Neuron (in vitro differentiated cells): ENCODE results near the gene ZNF628.

Experiments used
- H2AFZ ChIP-seq: one replicate; pipeline ENCODE4 v1.6.1; 2013; ENCODE audit warnings: low read depth, mild to moderate bottlenecking, inconsistent platforms, low read length, moderate library complexity
- H3K27me3 ChIP-seq: one replicate; pipeline ENCODE4 v1.6.1; 2013; ENCODE audit warnings: low read length; ENCODE audit not compliant: insufficient read depth
- H3K36me3 ChIP-seq: one replicate; pipeline ENCODE4 v1.6.1; 2013; ENCODE audit warnings: low read length; ENCODE audit not compliant: insufficient read depth
- H3K4me1 ChIP-seq: one replicate; pipeline ENCODE4 v1.6.1; 2013; ENCODE audit warnings: low read length; ENCODE audit not compliant: insufficient read depth
- H3K4me3 ChIP-seq: 2 replicates; pipeline ENCODE4 v1.5.1; 2013; ENCODE audit warnings: mild to moderate bottlenecking, low read length, moderate library complexity
- H3K9me3 ChIP-seq: one replicate; pipeline ENCODE4 v1.6.1; 2013; ENCODE audit warnings: low read length

The ZNF628 gene

GRCh38 chr19:55478364-55478763 lies 1.9 kb downstream of the ZNF628 start:
- H3K4me1 ChIP-seq = peaks cover 19% of the 10 kb centered on the region
- H2AFZ ChIP-seq = no peak overlapping the region
- no peaks in the 10 kb centered on the region for H3K9me3 ChIP-seq
- H3K27me3 ChIP-seq = no peaks in the 10 kb centered on the region
- peaks cover 3% of the 10 kb centered on the region for H3K36me3 ChIP-seq
- no peak overlapping the region for H3K4me3 ChIP-seq

- Histone ChIP-seq H3K27me3 (no peaks in the 10 kb centered on the region), H2AFZ (no peak overlapping the region), H3K36me3 (peaks cover 3% of the 10 kb centered on the region), H3K4me3 (no peak overlapping the region), H3K9me3 (no peaks in the 10 kb centered on the region), H3K4me1 (peaks cover 20% of the 10 kb centered on the region)
Measured at GRCh38 chr19:55479045-55479444, 2.6 kb downstream of the ZNF628 start.

GRCh38 chr19:55479451-55480230 lies 3.2 kb downstream of the ZNF628 start:
- Histone ChIP-seq H3K36me3 (peaks cover 3% of the 10 kb centered on the region), H3K9me3 (no peaks in the 10 kb centered on the region), H3K4me1 (peaks cover 26% of the 10 kb centered on the region), H3K27me3 (no peaks in the 10 kb centered on the region), H3K4me3 (no peak overlapping the region), H2AFZ (no peak overlapping the region)

GRCh38 chr19:55481148-55481793 lies 4.9 kb downstream of the ZNF628 start:
- Histone ChIP-seq H2AFZ (no peak overlapping the region), H3K4me3 (no peak overlapping the region), H3K27me3 (no peaks in the 10 kb centered on the region)

GRCh38 chr19:55481794-55482155 lies 5.4 kb downstream of the ZNF628 start:
- Histone ChIP-seq H2AFZ (no peak overlapping the region), H3K4me1 (peaks cover 39% of the 10 kb centered on the region), H3K9me3 (no peaks in the 10 kb centered on the region), H3K4me3 (no peak overlapping the region), H3K27me3 (no peaks in the 10 kb centered on the region), H3K36me3 (peaks cover 3% of the 10 kb centered on the region)

More at GRCh38 chr19:55481148-55481793, 4.9 kb downstream of the ZNF628 start:
- H3K4me1 ChIP-seq = peaks cover 34% of the 10 kb centered on the region
- H3K9me3 ChIP-seq = no peaks in the 10 kb centered on the region
- H3K36me3 ChIP-seq = peaks cover 3% of the 10 kb centered on the region

GRCh38 chr19:55482156-55482961 lies 5.9 kb downstream of the ZNF628 start:
- Histone ChIP-seq H3K4me1 (peaks cover 43% of the 10 kb centered on the region), H3K4me3 (no peak overlapping the region), H2AFZ (no peak overlapping the region), H3K9me3 (no peaks in the 10 kb centered on the region), H3K27me3 (no peaks in the 10 kb centered on the region), H3K36me3 (peaks cover 3% of the 10 kb centered on the region)

GRCh38 chr19:55482967-55483705 lies 6.7 kb downstream of the ZNF628 start:
- no peak overlapping the region for H2AFZ ChIP-seq
- H3K4me3 ChIP-seq = no peak overlapping the region
- peaks cover 3% of the 10 kb centered on the region for H3K36me3 ChIP-seq
- H3K4me1 ChIP-seq = peaks cover 45% of the 10 kb centered on the region
- no peaks in the 10 kb centered on the region for H3K9me3 ChIP-seq
- H3K27me3 ChIP-seq = no peaks in the 10 kb centered on the region

- H3K27me3 ChIP-seq = no peaks in the 10 kb centered on the region
- peak overlapping the region; percentile 67 for H3K4me3 ChIP-seq
- H3K4me1 ChIP-seq = peaks cover 49% of the 10 kb centered on the region
- peaks cover 3% of the 10 kb centered on the region for H3K36me3 ChIP-seq
- H3K9me3 ChIP-seq = no peaks in the 10 kb centered on the region
- H2AFZ ChIP-seq = peak overlapping the region; percentile 66
Measured at GRCh38 chr19:55483706-55484592, 7.5 kb downstream of the ZNF628 start.

GRCh38 chr19:55484593-55485438 lies 8.4 kb downstream of the ZNF628 start, which contains the start of gene NAT14:
Gene NAT14, plus strand, starts transcription at chr19:55485188. Its CDS starts 521 bp downstream, at chr19:55485709.
- H3K9me3 ChIP-seq = no peaks in the 10 kb centered on the region
- peak within 1 kb of the TSS; percentile 67 for H3K4me3 ChIP-seq
- H3K36me3 ChIP-seq = peaks cover 3% of the 10 kb centered on the region
- H3K27me3 ChIP-seq = no peaks in the 10 kb centered on the region
- H2AFZ ChIP-seq = peak within 1 kb of the TSS; percentile 66
- peaks cover 56% of the 10 kb centered on the region for H3K4me1 ChIP-seq

GRCh38 chr19:55485439-55486011 lies 9.1 kb downstream of the ZNF628 start:
- H3K9me3 ChIP-seq = no peaks in the 10 kb centered on the region
- H3K27me3 ChIP-seq = no peaks in the 10 kb centered on the region
- peak overlapping the region; percentile 66 for H2AFZ ChIP-seq
- peaks cover 3% of the 10 kb centered on the region for H3K36me3 ChIP-seq
- H3K4me3 ChIP-seq = peak overlapping the region; percentile 67
- peaks cover 56% of the 10 kb centered on the region for H3K4me1 ChIP-seq
